Left colon (tissue), 2 donors: Measurements from ENCODE around the gene CD8B. TPM values are rescaled to one million over a fixed set of nuclear protein-coding genes. Genes with fewer than 3 reads are reported as not detected.
A peak's percentile ranks its signal among the peaks of the same experiment; 100 is the strongest.
"Not testable (repeated sequence)": the region's sequence is repeated elsewhere in the genome, so short reads cannot be mapped to it uniquely, and the experiment has no call there.

ENCODE experiments used
- ATAC-seq: fragments of 200-7000 bp; cut with Tn5 transposase; one replicate; pipeline ENCODE4 v1.9.1; 2020; ENCODE audit warnings: mild to moderate bottlenecking, moderate library complexity
- DNase-seq, 2 donors: peaks; one replicate each; pipeline ENCODE4 v3.0.0-alpha.2; 2020
- intact Hi-C, 2 donors: fragments of 100-400 bp; cut with DNase I in 1 of 2; cut with micrococcal nuclease in 1 of 2; formaldehyde crosslinking; loops; one replicate each; pipeline versions ENCODE4 v1.11.2 to v1.14.0; 2022; cut with DNase I, micrococcal nuclease
- total RNA-seq, 2 donors: library from RNA; stranded (reverse); fragmentation: NEBNext Ultra II Directional; extraction: Animal tissue kit (Norgen Biotek cat#: 25700); gene quantifications; one replicate each; pipeline ENCODE4 v1.2.1, GENCODE V29; 2021
- donor health status: DM: no; HTN: no; CAD: no.
- donor health status: DM: yes; HTN: yes; CAD: no.

The CD8B gene
- total RNA-seq, 2 donors from 2014 or later: 1.3 TPM

DNA sequence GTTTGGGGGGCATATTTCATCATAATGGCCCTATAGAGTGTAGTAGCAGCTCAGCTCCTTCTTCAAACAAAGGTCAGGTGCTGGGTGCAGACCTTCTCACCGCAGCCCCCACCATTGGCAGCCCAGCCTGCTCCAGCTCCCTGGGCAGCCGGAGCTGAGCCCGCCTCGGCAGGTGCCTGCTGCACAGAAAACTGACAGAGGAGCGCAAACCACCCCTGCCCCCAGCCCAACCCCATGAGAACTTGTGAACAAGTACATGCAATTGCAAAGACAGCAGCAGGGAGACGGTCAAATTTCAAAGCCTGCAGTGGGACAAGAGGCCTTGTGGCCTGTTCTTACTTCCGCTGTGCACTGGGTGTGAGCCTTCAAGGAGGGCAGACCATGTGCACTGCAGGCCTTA lies 22.2 kb downstream of the CD8B start:
- ATAC-seq, intact Hi-C loops, DNase-seq: not testable (repeated sequence)

GRCh38 chr2:86837714-86838113 lies 24.0 kb downstream of the CD8B start:
- intact Hi-C loops, ATAC-seq, DNase-seq: not testable (repeated sequence)

DNA sequence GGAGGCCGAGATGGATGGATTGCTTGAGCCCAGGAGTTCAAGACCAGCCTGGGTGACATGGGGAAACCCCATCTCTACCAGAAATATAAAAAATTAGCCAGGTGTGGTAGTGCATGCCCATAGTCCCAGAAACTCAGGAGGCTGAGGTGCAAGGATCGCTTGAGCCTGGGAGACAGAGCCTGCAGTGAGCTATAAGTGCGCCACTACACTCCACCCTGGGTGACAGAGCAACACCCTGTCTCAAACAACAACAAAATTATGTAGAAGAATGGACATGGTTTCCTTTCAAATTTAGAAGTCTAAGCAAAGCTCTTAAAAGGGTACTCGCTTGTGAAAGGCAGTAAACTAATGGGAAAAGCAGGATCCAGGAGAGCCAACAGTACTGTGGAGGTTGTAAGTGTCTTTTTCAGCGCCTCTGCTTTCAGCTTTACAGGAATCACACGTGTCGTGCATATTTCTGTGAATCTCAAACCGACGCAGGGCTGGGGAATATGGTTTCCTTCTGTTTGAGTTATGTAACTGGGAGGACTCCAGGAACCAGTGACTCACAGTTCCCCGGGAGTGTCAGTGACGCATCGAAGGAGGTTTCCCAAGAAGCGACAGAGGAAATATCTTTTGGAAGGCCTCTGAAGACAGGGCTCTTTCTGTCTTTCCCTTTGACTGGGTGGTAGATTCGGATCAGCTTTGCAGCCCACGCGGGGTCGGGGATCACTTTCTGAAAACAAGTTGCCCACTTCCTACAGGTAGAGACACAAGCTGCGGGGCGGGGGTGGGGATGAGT lies 24.6 kb downstream of the CD8B start:
- ATAC-seq (peak; percentile 96), DNase-seq (peak; percentile 45 to 84)
- intact Hi-C loops: not testable (repeated sequence)

- intact Hi-C loops, DNase-seq, ATAC-seq: not testable (repeated sequence)
Measured at GRCh38 chr2:86835548-86835889, 26.2 kb downstream of the CD8B start.

- no peak for ATAC-seq
- no peak for DNase-seq
- intact Hi-C loops: no loop called here
Measured at GRCh38 chr2:86833315-86833714, 28.4 kb downstream of the CD8B start.

DNA sequence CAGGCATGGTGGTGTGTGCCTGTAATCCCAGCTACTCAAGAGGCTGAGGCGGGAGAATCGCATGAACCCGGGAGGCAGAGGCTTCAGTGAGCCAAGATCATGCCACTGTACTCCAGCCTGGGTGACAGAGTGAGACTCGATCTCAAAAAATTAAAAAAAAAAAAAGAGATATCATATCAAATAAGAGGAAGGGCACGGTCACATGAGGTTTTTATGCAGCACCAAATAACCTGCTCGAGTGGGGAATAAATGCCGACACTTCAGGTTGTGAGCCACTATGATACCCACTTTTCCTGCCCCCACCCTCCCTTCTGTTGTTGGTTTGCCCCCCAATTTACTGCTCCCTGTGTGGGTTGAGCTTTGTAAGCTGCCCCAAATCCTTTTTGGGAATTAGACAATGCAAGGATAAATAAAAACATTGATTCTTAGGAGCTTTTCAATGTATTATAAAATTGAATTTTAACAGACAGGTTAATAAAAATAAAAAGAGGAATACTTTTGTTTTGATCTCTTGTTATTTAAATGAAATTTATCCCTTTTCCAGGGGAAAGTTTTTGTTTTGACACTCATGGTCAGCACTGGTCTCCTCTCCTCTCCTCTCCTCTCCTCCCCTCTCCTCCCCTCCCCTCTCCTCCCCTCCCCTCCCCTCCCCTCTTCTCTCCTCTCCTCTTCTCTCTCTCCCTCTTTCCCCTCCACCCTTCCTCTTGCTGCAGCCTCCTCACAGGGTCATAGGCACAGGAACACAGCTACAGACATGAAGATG lies 29.2 kb downstream of the CD8B start:
- ATAC-seq (no peak), DNase-seq (no peak)
- intact Hi-C loops: no loop called here

- no peak for DNase-seq
- intact Hi-C loops: no loop called here
- ATAC-seq: no peak
Measured at GRCh38 chr2:86831537-86831936, 30.1 kb downstream of the CD8B start.

GRCh38 chr2:86826951-86827350 lies 34.7 kb downstream of the CD8B start:
- intact Hi-C loops: no loop called here
- DNase-seq: no peak
- ATAC-seq: no peak

- ATAC-seq (no peak), DNase-seq (no peak)
- intact Hi-C loops: no loop called here
Measured at GRCh38 chr2:86825693-86826381, 35.8 kb downstream of the CD8B start.

DNA sequence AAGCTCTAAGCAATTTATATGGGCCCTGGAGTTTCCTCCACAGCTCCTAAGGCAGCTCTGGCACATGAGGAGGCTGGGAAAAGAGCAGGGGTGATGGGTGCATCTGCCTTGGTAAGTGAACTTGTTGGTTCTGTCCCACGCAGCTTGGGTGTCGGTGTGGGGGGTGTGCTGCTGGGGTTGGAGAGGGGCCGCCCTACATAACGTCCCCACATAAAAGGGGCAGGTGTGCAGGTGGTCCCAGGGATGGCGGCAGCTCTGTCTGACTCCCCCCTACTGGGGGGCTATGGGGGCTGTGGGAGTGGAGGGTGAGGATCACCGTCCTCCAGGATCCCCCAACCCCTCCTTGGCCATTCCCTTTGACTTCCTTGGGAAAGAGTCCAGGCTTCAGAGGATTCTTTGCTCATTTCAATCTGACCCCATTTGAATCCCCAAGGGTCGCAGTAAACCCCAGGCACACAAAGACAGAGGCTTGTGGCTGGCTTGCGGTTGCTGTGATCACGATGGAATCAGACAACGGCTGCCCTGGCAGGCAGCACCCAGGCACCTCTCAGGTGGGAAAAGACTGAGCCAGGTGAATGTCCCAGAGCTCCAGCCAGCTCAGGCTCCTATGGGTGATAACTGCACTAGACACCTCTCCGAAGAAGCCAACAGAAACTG lies 36.5 kb downstream of the CD8B start:
- intact Hi-C loops: no loop called here
- ATAC-seq (no peak), DNase-seq (no peak)

DNA sequence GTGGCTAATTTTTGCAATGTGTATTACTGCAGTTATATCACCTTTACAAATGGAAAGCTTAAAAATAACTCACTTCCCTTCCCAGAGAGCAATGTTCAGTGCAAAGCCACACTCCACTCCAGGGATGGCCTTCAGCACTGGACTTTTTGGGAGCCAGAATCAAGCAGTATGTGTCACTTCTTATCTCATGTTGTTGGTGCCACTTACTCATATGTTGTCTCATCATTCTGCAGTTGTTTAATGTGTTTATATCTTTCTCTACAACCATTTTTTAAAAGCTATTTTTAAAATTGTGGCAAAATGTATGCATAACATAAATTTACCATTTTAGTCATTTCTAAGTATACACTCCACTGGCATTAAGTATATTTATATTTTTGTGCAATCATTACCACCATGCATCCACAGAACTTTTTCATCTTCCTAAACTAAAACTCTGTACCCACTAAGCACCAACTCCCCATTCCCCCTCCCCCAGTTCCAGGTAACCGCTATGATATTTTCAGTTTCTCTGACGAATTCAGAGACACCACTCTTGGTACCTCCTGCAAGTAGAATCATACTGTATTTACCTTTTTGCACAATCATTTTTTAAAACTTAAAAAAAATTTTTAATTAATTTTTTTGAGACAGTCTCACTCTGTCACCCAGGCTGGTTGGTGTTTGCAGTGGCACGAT lies 38.9 kb downstream of the CD8B start:
- intact Hi-C loops: no loop called here
- DNase-seq (no peak), ATAC-seq (no peak)

GRCh38 chr2:86821842-86822241 lies 39.8 kb downstream of the CD8B start:
- no peak for ATAC-seq
- intact Hi-C loops: no loop called here
- DNase-seq: no peak

- DNase-seq (no peak), ATAC-seq (no peak)
- intact Hi-C loops: no loop called here
Measured at GRCh38 chr2:86821306-86821705, 40.4 kb downstream of the CD8B start.

DNA sequence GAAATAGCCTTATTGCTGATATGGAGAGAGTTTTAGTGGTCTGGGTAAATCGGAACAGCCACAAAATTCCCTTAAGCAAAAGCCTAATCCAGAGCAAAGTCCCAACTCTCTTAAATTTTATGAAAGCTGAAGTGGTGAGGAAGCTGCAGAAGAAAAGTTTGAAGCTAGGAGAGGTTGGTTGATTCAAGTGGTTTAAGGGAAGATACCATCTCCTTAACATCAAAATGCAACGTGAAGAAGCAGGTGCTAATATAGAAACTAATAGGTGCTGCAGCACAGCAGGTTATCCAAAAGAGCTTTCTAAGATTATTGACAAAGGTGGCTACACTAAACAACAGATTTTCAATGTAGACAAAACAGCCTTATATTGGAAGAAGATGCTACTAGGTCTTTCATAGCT lies 42.7 kb downstream of the CD8B start:
- ATAC-seq: no peak
- DNase-seq: no peak
- intact Hi-C loops: loop anchor here in 1 of 2 donors (10.0 kb wide), 1 partner anchor 1346 kb away; no protein-coding TSS in a partner anchor

- DNase-seq: no peak
- peak; percentile 88 for ATAC-seq
- intact Hi-C loops: loop anchor here in 1 of 2 donors (10.0 kb wide), 1 partner anchor 1347 kb away; no protein-coding TSS in a partner anchor
Measured at GRCh38 chr2:86818114-86818801, 43.4 kb downstream of the CD8B start.

GRCh38 chr2:86815611-86816010 lies 46.1 kb downstream of the CD8B start:
- DNase-seq (no peak), ATAC-seq (no peak)
- intact Hi-C loops: loop anchor here in 1 of 2 donors (10.0 kb wide), 1 partner anchor 1349 kb away; no protein-coding TSS in a partner anchor

DNA sequence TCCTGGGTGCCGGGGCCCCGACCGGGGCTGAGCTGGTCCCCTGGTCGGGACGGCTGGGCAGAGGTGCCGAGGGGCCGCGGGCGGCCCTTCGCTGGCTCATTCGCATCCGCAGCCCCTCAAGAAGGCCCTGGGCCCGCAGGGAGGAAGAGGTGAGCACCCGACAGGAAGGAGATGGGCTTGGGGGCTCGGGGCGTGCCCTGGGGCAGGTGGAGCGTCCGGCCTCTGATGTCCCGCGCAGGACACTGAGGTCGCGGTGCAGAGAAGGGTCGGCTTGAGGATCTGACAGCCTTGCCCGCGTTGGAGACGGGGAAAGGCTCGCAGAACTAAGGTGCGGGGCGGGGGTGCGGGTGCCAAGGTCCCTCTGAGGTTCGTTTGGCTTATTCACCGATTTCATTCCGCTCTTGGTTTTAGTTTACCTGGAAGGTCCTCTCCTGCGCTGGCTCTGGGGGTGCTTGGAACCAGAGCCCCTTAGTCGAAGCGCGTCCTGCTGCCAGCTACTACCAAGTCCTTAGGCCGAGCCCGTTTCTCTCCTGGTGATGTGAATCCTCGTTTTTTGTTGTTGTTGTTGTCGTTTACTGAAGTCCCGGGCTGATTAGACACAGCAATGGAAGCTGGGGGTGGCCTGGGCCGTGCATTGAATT lies 52.1 kb downstream of the CD8B start:
- DNase-seq (no peak), ATAC-seq (no peak)
- intact Hi-C loops: loop anchor here in 1 of 2 donors (10.0 kb wide), 1 partner anchor 1355 kb away; no protein-coding TSS in a partner anchor
